Stimulated activated CD4-positive, alpha-beta T cell treated with anti-CD3 and anti-CD28 coated beads, TNF-alpha, amount 100 ng/mL, for 24 hours (primary cell): ENCODE measurements around the gene AQP3.
"Not testable (repeated sequence)": the region's sequence is repeated elsewhere in the genome, so short reads cannot be mapped to it uniquely, and the experiment has no call there.

Experiments used
- DNase-seq, 3 experiments: peaks; one replicate each; pipeline ENCODE4 v3.0.0-alpha.2; 2020; ENCODE audit warnings: low read depth in 3 of 3

AQP3 gene

GRCh38 chr9:33442125-33442524 is 5.3 kb downstream of the AQP3 start:
- DNase-seq: no peak

GRCh38 chr9:33440609-33441008 is 6.8 kb downstream of the AQP3 start:
- no peak for DNase-seq

GRCh38 chr9:33440204-33440603 is 7.2 kb downstream of the AQP3 start:
- DNase-seq: no peak

- no peak for DNase-seq
These were observed 7.7 kb downstream of the AQP3 start for GRCh38 chr9:33439731-33440130.

- no peak for DNase-seq
These were observed 8.3 kb downstream of the AQP3 start for GRCh38 chr9:33438926-33439680.

- no peak for DNase-seq
These were observed 9.5 kb downstream of the AQP3 start for GRCh38 chr9:33437898-33438297.

GRCh38 chr9:33437205-33437604 is 10.2 kb downstream of the AQP3 start:
- no peak for DNase-seq

GRCh38 chr9:33436445-33436844 is 10.9 kb downstream of the AQP3 start:
- DNase-seq: no peak

- no peak for DNase-seq
These were observed 11.5 kb downstream of the AQP3 start for GRCh38 chr9:33435821-33436277.

- DNase-seq: no peak
These were observed 12.9 kb downstream of the AQP3 start for GRCh38 chr9:33434317-33435105.

GRCh38 chr9:33433871-33434270 is 13.5 kb downstream of the AQP3 start:
- DNase-seq: no peak

GRCh38 chr9:33431420-33431819 is 16.0 kb downstream of the AQP3 start:
- DNase-seq: no peak

- DNase-seq: no peak
These were observed 16.5 kb downstream of the AQP3 start for GRCh38 chr9:33430942-33431341.

- no peak for DNase-seq
These were observed 18.0 kb downstream of the AQP3 start for GRCh38 chr9:33429256-33429985.

GRCh38 chr9:33426843-33427293 is 20.5 kb downstream of the AQP3 start:
- no peak for DNase-seq

GRCh38 chr9:33425128-33425533 is 22.3 kb downstream of the AQP3 start:
- no peak for DNase-seq

- DNase-seq: not testable (repeated sequence)
These were observed 22.9 kb downstream of the AQP3 start for GRCh38 chr9:33424492-33424891.

GRCh38 chr9:33424043-33424442 is 23.4 kb downstream of the AQP3 start:
- not testable (repeated sequence) for DNase-seq

GRCh38 chr9:33419708-33420303 is 27.6 kb downstream of the AQP3 start:
- DNase-seq: no peak

GRCh38 chr9:33418090-33418489 is 29.3 kb downstream of the AQP3 start:
- no peak for DNase-seq

GRCh38 chr9:33416996-33417395 is 30.4 kb downstream of the AQP3 start:
- no peak for DNase-seq

- DNase-seq: peak; percentile 60 to 93 (median 66)
These were observed 31.8 kb downstream of the AQP3 start for GRCh38 chr9:33415501-33416038.
